Muscle layer of duodenum (tissue), 2 donors: ENCODE data around the gene AP5Z1.

Experiments used
- H3K27ac ChIP-seq: one replicate; pipeline ENCODE4 v1.7.0; 2013; ENCODE audit warnings: mild to moderate bottlenecking, low read length
- H3K27me3 ChIP-seq: one replicate; pipeline ENCODE4 v1.7.0; 2013; ENCODE audit warnings: low read depth, mild to moderate bottlenecking, control low read depth, low read length
- H3K36me3 ChIP-seq, 2 donors: one replicate each; pipeline ENCODE4 v1.7.0; 2013; ENCODE audit warnings: low read length in 2 of 2, control low read depth in 1 of 2, mild to moderate bottlenecking in 1 of 2; ENCODE audit not compliant: insufficient read depth in 2 of 2, control insufficient read depth in 1 of 2
- H3K4me1 ChIP-seq, 2 donors: one replicate each; pipeline ENCODE4 v1.7.0; 2013; ENCODE audit warnings: low read length in 2 of 2, mild to moderate bottlenecking in 2 of 2, control low read depth in 1 of 2, moderate library complexity in 1 of 2; ENCODE audit not compliant: insufficient read depth in 2 of 2, control insufficient read depth in 1 of 2
- H3K4me3 ChIP-seq, 2 donors: one replicate each; pipeline ENCODE4 v1.7.0; 2013; ENCODE audit warnings: low read length in 2 of 2, low read depth in 1 of 2, mild to moderate bottlenecking in 1 of 2
- H3K9me3 ChIP-seq, 2 donors: one replicate each; pipeline ENCODE4 v1.7.0; 2013; ENCODE audit warnings: low read length in 2 of 2, control low read depth in 1 of 2, mild to moderate bottlenecking in 1 of 2; ENCODE audit not compliant: control insufficient read depth in 1 of 2
- donor health status: healthy.

Gene AP5Z1

GRCh38 chr7:4819560-4820404 is 44.4 kb downstream of the AP5Z1 start:
- no peak overlapping the region for H3K27ac ChIP-seq
- no peaks in the 10 kb centered on the region for H3K36me3 ChIP-seq
- no peaks in the 10 kb centered on the region for H3K9me3 ChIP-seq
- no peaks in the 10 kb centered on the region for H3K27me3 ChIP-seq
- H3K4me3 ChIP-seq = no peak overlapping the region
- no peaks in the 10 kb centered on the region for H3K4me1 ChIP-seq

DNA sequence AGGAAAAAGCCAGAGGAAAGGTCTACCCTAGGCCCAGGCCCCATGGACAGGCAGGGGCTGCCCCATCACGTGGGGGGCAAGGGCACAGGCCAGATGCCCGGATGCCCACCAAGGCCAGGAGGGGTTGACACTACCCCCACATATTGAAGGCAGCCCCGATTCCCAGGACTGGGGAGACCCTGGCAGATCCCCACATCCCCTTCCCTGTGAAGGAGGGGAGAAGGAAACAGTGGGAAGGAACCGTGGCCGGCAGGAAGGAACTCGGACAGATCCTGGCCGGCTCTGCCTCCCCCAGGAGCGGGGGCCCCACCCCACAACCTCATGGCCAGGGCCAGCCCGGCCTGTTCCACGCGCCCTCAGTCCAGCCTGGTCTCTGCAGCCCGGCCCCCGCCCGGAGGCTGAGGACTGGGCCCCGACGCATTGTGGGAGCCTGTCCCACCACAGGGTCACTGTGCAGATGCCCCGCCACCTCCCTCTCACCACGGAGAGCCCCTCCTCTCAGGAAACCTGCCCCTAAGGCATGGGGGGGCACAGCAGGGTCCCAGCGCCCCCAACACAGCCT is 45.1 kb downstream of the AP5Z1 start:
- no peaks in the 10 kb centered on the region for H3K4me1 ChIP-seq
- H3K27ac ChIP-seq = no peak overlapping the region
- no peaks in the 10 kb centered on the region for H3K9me3 ChIP-seq
- H3K27me3 ChIP-seq = no peaks in the 10 kb centered on the region
- H3K36me3 ChIP-seq = no peaks in the 10 kb centered on the region
- no peak overlapping the region for H3K4me3 ChIP-seq

DNA sequence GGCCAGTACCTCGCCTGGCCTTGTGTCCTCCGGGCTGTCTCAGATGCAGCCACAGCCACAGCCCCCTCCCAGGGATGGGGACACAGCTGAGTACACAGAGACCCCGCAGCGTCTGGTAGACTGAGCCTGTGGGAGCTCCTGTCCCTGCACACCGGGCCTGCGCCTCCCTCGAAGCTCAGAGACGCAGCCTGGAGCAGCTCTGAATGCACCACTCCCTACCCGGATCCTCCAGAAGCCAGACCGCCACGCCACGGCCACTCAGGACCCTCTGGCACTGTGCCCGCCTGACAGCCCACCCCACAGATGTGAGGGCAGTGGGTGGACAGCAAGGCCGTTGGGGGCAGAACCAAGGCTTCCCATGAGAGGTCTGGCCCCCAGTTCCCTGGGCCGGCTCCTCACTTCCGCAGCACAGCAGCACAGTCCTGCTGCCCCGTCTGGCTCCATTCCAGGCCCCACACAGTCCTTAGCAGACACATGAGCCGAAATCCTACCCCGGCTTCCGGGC is 45.6 kb downstream of the AP5Z1 start:
- Histone ChIP-seq H3K4me3 (no peak overlapping the region), H3K27ac (no peak overlapping the region), H3K27me3 (no peaks in the 10 kb centered on the region), H3K36me3 (no peaks in the 10 kb centered on the region), H3K9me3 (no peaks in the 10 kb centered on the region), H3K4me1 (no peaks in the 10 kb centered on the region)

DNA sequence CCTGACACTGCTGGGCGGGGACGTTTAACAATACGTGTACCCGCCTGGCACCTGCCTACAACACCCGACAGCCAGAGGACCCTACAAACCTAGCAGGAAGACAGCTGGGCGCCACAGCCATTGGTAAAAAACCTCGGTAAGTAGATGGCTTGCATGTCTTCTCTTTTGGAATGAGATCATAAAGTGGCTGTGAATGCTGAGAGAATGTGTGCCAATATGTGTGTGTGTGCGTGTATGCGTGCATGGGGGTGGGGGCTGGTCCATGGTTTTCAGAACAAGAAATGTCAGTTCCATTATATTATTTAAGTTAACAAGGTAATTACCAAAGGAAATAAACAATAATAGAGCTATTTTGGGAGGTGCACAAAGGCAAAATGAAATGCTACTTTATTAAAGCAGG is 47.3 kb downstream of the AP5Z1 start:
- Histone ChIP-seq H3K27me3 (no peaks in the 10 kb centered on the region), H3K36me3 (no peaks in the 10 kb centered on the region), H3K4me3 (no peak overlapping the region), H3K4me1 (no peaks in the 10 kb centered on the region), H3K27ac (no peak overlapping the region), H3K9me3 (no peaks in the 10 kb centered on the region)

GRCh38 chr7:4823441-4824119 is 48.2 kb downstream of the AP5Z1 start:
- no peaks in the 10 kb centered on the region for H3K36me3 ChIP-seq
- H3K9me3 ChIP-seq = no peaks in the 10 kb centered on the region
- H3K27me3 ChIP-seq = no peaks in the 10 kb centered on the region
- H3K4me1 ChIP-seq = no peaks in the 10 kb centered on the region
- H3K4me3 ChIP-seq = no peak overlapping the region
- no peak overlapping the region for H3K27ac ChIP-seq

GRCh38 chr7:4824120-4824775 is 48.8 kb downstream of the AP5Z1 start:
- Histone ChIP-seq H3K36me3 (no peaks in the 10 kb centered on the region), H3K4me1 (no peaks in the 10 kb centered on the region), H3K9me3 (no peaks in the 10 kb centered on the region), H3K4me3 (no peak overlapping the region), H3K27ac (no peak overlapping the region), H3K27me3 (no peaks in the 10 kb centered on the region)

GRCh38 chr7:4825081-4825480 is 49.7 kb downstream of the AP5Z1 start:
- Histone ChIP-seq H3K36me3 (no peaks in the 10 kb centered on the region), H3K4me1 (no peaks in the 10 kb centered on the region), H3K4me3 (no peak overlapping the region), H3K9me3 (no peaks in the 10 kb centered on the region), H3K27ac (no peak overlapping the region), H3K27me3 (no peaks in the 10 kb centered on the region)

- Histone ChIP-seq H3K27me3 (no peaks in the 10 kb centered on the region), H3K27ac (no peak overlapping the region), H3K4me3 (no peak overlapping the region), H3K36me3 (no peaks in the 10 kb centered on the region), H3K9me3 (no peaks in the 10 kb centered on the region), H3K4me1 (no peaks in the 10 kb centered on the region)
Measured at GRCh38 chr7:4828720-4829383, 53.4 kb downstream of the AP5Z1 start.

- Histone ChIP-seq H3K4me1 (no peaks in the 10 kb centered on the region), H3K36me3 (no peaks in the 10 kb centered on the region), H3K4me3 (no peak overlapping the region), H3K27me3 (no peaks in the 10 kb centered on the region), H3K9me3 (no peaks in the 10 kb centered on the region), H3K27ac (no peak overlapping the region)
Measured at GRCh38 chr7:4830176-4830575, 54.8 kb downstream of the AP5Z1 start.

DNA sequence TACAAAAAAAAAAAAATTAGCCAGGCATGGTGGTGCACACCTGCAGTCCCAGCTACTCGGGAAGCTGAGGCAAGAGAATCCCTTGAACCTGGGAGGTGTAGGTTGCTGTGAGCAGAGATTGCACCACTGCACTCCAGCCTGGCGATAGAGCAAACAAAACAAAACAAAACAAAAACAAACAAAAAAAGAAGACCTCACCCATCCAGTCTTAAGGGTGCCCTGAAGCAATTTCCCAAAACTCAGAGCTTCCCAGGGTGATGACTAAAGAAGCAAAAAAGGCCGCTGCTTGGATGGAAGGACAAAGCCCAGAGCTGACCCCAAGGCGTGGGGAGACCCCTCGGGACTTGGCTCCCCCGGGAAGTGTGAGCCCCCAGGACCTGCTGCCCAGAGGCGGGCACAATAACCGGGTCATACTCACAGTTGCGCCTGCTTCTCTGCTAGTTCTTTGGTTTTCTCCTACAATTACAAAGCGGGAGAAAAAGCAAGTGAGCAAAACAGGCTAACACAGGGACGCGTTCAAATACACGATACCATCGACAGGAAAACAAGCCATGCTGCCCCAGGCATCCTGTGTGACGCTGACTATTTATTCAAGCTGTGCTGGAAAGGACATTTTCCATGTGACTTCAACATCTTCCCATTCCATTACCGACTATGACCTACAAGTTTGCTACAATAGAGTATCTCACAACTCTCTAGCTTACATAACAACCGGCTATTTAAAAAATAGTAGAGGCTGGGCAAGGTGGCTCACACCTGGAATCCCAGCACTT is 56.5 kb downstream of the AP5Z1 start:
- Histone ChIP-seq H3K27me3 (no peaks in the 10 kb centered on the region), H3K9me3 (no peaks in the 10 kb centered on the region), H3K36me3 (no peaks in the 10 kb centered on the region), H3K27ac (no peak overlapping the region), H3K4me3 (no peak overlapping the region), H3K4me1 (no peaks in the 10 kb centered on the region)
